Gastroesophageal sphincter (tissue), 4 donors: ENCODE results near the gene RERE. TPM values are rescaled to one million over a fixed set of nuclear protein-coding genes. Genes with fewer than 3 reads are reported as not detected.

Experiments used
- ATAC-seq: fragments of 150-250 bp; one replicate; pipeline ENCODE4 v1.9.1; 2016; ENCODE audit warnings: mild to moderate bottlenecking, moderate library complexity
- H3K27ac ChIP-seq, 4 donors: fragments of 200-600 bp; sonication (generic) in 3 of 4; 1 replicate in 3 of 4; 2 replicates in 1 of 4; pipeline ENCODE4 v1.5.1; 2016 to 2019
- H3K27me3 ChIP-seq: fragments of 200-600 bp; sonication (generic); one replicate; pipeline ENCODE4 v1.5.1; 2019
- H3K36me3 ChIP-seq, 2 donors: fragments of 200-600 bp; sonication (generic); one replicate each; pipeline ENCODE4 v1.5.1; 2019; ENCODE audit warnings: control low read depth in 1 of 2
- H3K4me1 ChIP-seq, 3 donors: fragments of 200-600 bp; sonication (generic); 1 replicate in 2 of 3; 2 replicates in 1 of 3; pipeline ENCODE4 v1.5.1; 2016 to 2019; ENCODE audit warnings: control low read depth in 2 of 3
- H3K4me3 ChIP-seq, 2 donors: fragments of 200-600 bp; sonication (generic); one replicate each; pipeline ENCODE4 v1.5.1; 2019; ENCODE audit warnings: mild to moderate bottlenecking in 1 of 2, moderate library complexity in 1 of 2
- H3K9me3 ChIP-seq, 3 donors: fragments of 200-600 bp; sonication (generic); one replicate each; pipeline ENCODE4 v1.5.1; 2017 to 2019; ENCODE audit warnings: control low read depth in 2 of 3
- CTCF ChIP-seq, 4 experiments: fragments of 200-600 bp in 2 of 4; fragments of 450-650 bp in 2 of 4; sonication (generic) in 1 of 4; IDR thresholded peaks; one replicate each; pipeline ENCODE4 v1.5.1; 2017 to 2019; ENCODE audit warnings: antibody characterized with exemption in 4 of 4, mild to moderate bottlenecking in 2 of 4, moderate library complexity in 2 of 4
- EP300 ChIP-seq: sonication (generic); formaldehyde crosslinking; IDR thresholded peaks from one replicate; pipeline ENCODE4 v1.6.1; 2017; ENCODE audit warnings: antibody characterized with exemption, mild to moderate bottlenecking
- POLR2A ChIP-seq, 2 donors: fragments of 450-650 bp; IDR thresholded peaks; one replicate each; pipeline ENCODE4 v1.6.1; 2017; ENCODE audit warnings: antibody characterized with exemption in 2 of 2, mild to moderate bottlenecking in 2 of 2, moderate library complexity in 1 of 2
- POLR2AphosphoS5 ChIP-seq: sonication (generic); formaldehyde crosslinking; IDR thresholded peaks from one replicate; pipeline ENCODE4 v1.6.1; 2017; ENCODE audit warnings: antibody characterized with exemption
- WGBS, 2 donors: methylation state at CpG; one replicate each; pipeline ENCODE4 v1.1.5; 2018; ENCODE audit warnings: low coverage in 1 of 2; 5-methylcytosine and 5-hydroxymethylcytosine counted together
- total RNA-seq, 4 donors: library from RNA; depleted of rRNA; stranded (reverse); fragments of >200 nt; gene quantifications; one replicate each; pipeline ENCODE4 v1.1.0, GENCODE V29; 2016

Gene RERE
- total RNA-seq, 4 donors from 2014 or later = 112 to 212 (median 139) TPM

GRCh38 chr1:8481650-8482380, 335.6 kb downstream of the RERE start:
- WGBS, 2 donors = 78 to 83% methylated on average over 1 to 2 of the region's 2 CpGs
- TF ChIP-seq EP300 (no peak), POLR2A (IDR thresholded peaks at IDR 0.05) (no peak)
- no peak for ATAC-seq
- H3K9me3 ChIP-seq = no peaks in the 10 kb centered on the region
- H3K4me3 ChIP-seq = no peak overlapping the region
- H3K27ac ChIP-seq = no peak overlapping the region
- no peaks in the 10 kb centered on the region for H3K27me3 ChIP-seq
- no peaks in the 10 kb centered on the region for H3K36me3 ChIP-seq
- H3K4me1 ChIP-seq = peaks cover 0 to 30% (median 0%) of the 10 kb centered on the region in 3 donors

GRCh38 chr1:8478566-8478965, 338.9 kb downstream of the RERE start:
- H3K4me1 ChIP-seq = peaks cover 5 to 54% (median 6%) of the 10 kb centered on the region in 3 donors
- H3K9me3 ChIP-seq = no peaks in the 10 kb centered on the region
- TF ChIP-seq CTCF (IDR thresholded peaks at IDR 0.05) = no peak
- no peak for ATAC-seq
- H3K4me3 ChIP-seq = no peak overlapping the region
- no peaks in the 10 kb centered on the region for H3K36me3 ChIP-seq
- peak overlapping the region in 3 of 4 donors; percentile 43 to 71 (median 70) for H3K27ac ChIP-seq
- H3K27me3 ChIP-seq = no peaks in the 10 kb centered on the region

- peaks cover 5 to 54% (median 6%) of the 10 kb centered on the region in 3 donors for H3K4me1 ChIP-seq
- TF ChIP-seq POLR2AphosphoS5 (no peak), EP300 (no peak), CTCF (IDR thresholded peaks at IDR 0.05) (no peak), POLR2A (IDR thresholded peaks at IDR 0.05) (no peak)
- H3K27me3 ChIP-seq = no peaks in the 10 kb centered on the region
- H3K36me3 ChIP-seq = no peaks in the 10 kb centered on the region
- no peak overlapping the region for H3K4me3 ChIP-seq
- peak; percentile 63 for ATAC-seq
- H3K27ac ChIP-seq = peak overlapping the region; percentile 16 to 71 (median 62)
- H3K9me3 ChIP-seq = no peaks in the 10 kb centered on the region
- WGBS, 2 donors = 66 to 94% methylated on average over 2 of the region's 2 CpGs
These were observed 339.5 kb downstream of the RERE start for GRCh38 chr1:8477983-8478362.

- Histone ChIP-seq H3K36me3 (no peaks in the 10 kb centered on the region), H3K27ac (peak overlapping the region; percentile 16 to 71 (median 62)), H3K9me3 (no peaks in the 10 kb centered on the region), H3K4me3 (no peak overlapping the region), H3K4me1 (peaks cover 5 to 49% (median 6%) of the 10 kb centered on the region in 3 donors), H3K27me3 (no peaks in the 10 kb centered on the region)
- ATAC-seq = peak; percentile 65
- WGBS, 2 donors = 25 to 31% methylated on average over 8 to 9 of the region's 9 CpGs
- TF ChIP-seq CTCF (IDR thresholded peaks at IDR 0.05) = no peak
- TF ChIP-seq EP300 = no peak
- TF ChIP-seq POLR2A (IDR thresholded peaks at IDR 0.05) = no peak
- no peak for TF ChIP-seq POLR2AphosphoS5
These were observed 340.1 kb downstream of the RERE start for GRCh38 chr1:8477166-8477982.

GRCh38 chr1:8476006-8476405, 341.4 kb downstream of the RERE start:
- Histone ChIP-seq H3K9me3 (no peaks in the 10 kb centered on the region), H3K4me1 (peaks cover 5 to 49% (median 6%) of the 10 kb centered on the region in 3 donors), H3K27me3 (no peaks in the 10 kb centered on the region), H3K36me3 (no peaks in the 10 kb centered on the region), H3K27ac (peak overlapping the region in 3 of 4 donors; percentile 15 to 71 (median 70)), H3K4me3 (no peak overlapping the region)
- TF ChIP-seq POLR2AphosphoS5 (no peak), CTCF (IDR thresholded peaks at IDR 0.05) (no peak), EP300 (no peak), POLR2A (IDR thresholded peaks at IDR 0.05) (no peak)
- WGBS, 2 donors = 56 to 95% methylated on average over 2 to 3 of the region's 3 CpGs
- ATAC-seq = peak; percentile 68
